PFSK-1 (cell line): ENCODE data around the gene PRXL2B.

ENCODE experiments used
- FOXP2 ChIP-seq: optimal IDR thresholded peaks from 2 replicates; pipeline ENCODE3; 2011; ENCODE audit warnings: borderline replicate concordance, control low read depth, inconsistent platforms; ENCODE audit not compliant: insufficient read depth; ENCODE audit errors: extremely low read length, extremely low read depth
- POLR2AphosphoS5 ChIP-seq: IDR thresholded peaks from 2 replicates; pipeline ENCODE4 v1.6.1; 2012; ENCODE audit warnings: low read depth, mild to moderate bottlenecking, control low read depth, low read length, moderate library complexity
- REST ChIP-seq, 2 experiments: IDR thresholded peaks; 2 replicates each; pipeline versions ENCODE4 v1.6.1 to v1.8.0; 2011 to 2012; ENCODE audit warnings: low read depth in 2 of 2, low read length in 2 of 2, control low read depth in 1 of 2, inconsistent platforms in 1 of 2, mild to moderate bottlenecking in 1 of 2, moderate library complexity in 1 of 2; ENCODE audit not compliant: insufficient read depth in 1 of 2

GRCh38 chr1:2636733-2637132 is 50.2 kb downstream of the PRXL2B start:
- TF ChIP-seq REST (IDR thresholded peaks at IDR 0.05; ENCODE audit: insufficient read depth in 1 of 2, low read depth in 2 of 2, low read length in 2 of 2) (no peak), FOXP2 (no peak), POLR2AphosphoS5 (no peak)
